GM10248 (cell line): ENCODE data around the gene RALGPS2.

Experiments
- CTCF ChIA-PET: fragments of 300-600 bp; sonication (Branson Sonifier 250); formaldehyde crosslinking; extraction: SDS; loops from one replicate; lab custom pipeline; 2021; ENCODE audit warnings: antibody characterized with exemption; lab: Yijun Ruan, JAX
- POLR2A ChIA-PET: fragments of 350-650 bp; sonication (Branson Sonifier 250); formaldehyde crosslinking; extraction: SDS; loops from one replicate; lab custom pipeline; 2020; ENCODE audit warnings: antibody characterized with exemption; lab: Yijun Ruan, JAX
- DNase-seq: peaks from one replicate; pipeline ENCODE4 v3.0.0; 2012; ENCODE audit errors: extremely low spot score
- TF ChIP-seq, protein P1 (sequence below): IDR thresholded peaks from 2 replicates; pipeline ENCODE4 v1.5.1; 2012; ENCODE audit warnings: mild to moderate bottlenecking, low read depth; ENCODE audit errors: extremely low read depth, missing control alignments, control extremely low read depth

The RALGPS2 gene

DNA sequence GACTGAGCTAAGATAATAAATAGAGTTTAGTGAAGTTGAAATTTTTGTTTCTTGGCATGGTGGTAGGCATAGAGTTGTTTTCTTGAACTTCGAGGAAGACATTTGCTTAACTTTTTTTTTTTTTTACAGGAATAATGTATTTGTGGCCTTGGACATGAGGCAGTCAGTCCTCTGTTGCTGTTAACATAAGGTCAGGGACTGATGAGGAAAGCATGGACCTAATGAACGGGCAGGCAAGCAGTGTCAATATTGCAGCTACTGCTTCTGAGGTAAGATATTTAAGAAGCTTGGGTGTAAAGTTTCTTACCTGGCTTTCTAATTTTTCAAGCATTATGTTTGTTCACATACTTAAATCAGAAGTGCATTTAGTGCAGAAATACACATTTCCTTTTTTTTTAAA lies 51.5 kb downstream of the RALGPS2 start:
- ChIA-PET CTCF (interaction anchor here (0.9 to 1.6 kb wide), 2 partner anchors 9 to 227 kb away, joined by 5 to 6 read pairs; no protein-coding TSS in a partner anchor), POLR2A (no interaction called here)
- DNase-seq: no peak
- TF ChIP-seq, protein P1, sequence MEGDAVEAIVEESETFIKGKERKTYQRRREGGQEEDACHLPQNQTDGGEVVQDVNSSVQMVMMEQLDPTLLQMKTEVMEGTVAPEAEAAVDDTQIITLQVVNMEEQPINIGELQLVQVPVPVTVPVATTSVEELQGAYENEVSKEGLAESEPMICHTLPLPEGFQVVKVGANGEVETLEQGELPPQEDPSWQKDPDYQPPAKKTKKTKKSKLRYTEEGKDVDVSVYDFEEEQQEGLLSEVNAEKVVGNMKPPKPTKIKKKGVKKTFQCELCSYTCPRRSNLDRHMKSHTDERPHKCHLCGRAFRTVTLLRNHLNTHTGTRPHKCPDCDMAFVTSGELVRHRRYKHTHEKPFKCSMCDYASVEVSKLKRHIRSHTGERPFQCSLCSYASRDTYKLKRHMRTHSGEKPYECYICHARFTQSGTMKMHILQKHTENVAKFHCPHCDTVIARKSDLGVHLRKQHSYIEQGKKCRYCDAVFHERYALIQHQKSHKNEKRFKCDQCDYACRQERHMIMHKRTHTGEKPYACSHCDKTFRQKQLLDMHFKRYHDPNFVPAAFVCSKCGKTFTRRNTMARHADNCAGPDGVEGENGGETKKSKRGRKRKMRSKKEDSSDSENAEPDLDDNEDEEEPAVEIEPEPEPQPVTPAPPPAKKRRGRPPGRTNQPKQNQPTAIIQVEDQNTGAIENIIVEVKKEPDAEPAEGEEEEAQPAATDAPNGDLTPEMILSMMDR: no peak

DNA sequence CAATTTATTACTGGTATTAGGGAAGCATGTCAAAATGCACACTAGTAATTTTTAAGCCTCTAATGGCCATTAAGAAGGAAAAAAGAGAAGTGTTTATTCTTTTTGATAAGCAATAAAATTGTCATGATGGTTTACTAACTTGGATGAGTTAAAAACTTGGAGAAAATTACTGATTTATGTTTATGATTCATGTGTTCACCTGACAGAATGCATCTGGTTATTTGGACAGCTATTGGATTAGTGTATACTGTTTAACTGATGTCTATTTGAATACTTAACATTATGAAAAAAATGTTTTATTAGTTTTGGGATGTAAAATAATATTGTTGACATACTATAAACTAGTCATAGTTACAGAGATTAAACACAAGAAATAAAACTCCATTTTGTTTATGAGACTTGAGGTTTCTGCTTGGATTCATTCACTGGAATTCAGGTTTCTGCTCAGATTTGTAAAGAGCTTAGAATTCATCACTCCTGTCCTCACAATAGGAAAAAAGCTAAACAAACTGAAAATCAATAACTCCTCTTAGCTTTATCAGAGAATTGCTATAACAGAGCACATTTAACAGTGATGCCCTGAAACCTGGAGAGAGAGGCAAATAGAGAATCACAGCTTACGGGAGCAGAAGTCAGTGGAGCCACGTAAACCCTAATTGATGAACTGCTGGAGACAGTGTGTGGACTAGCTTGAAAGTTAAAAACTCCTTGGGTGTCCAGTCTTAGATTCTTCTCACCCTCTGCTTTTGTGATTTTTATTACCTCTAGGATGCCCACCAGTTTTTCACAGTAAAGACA lies 56.7 kb downstream of the RALGPS2 start:
- CTCF ChIA-PET: interaction anchor here (0.6 to 1.9 kb wide), 3 partner anchors 14 to 222 kb away, joined by 3 to 9 read pairs (median 4); no protein-coding TSS in a partner anchor
- POLR2A ChIA-PET: no interaction called here
- TF ChIP-seq, protein P1: no peak
- DNase-seq: no peak

DNA sequence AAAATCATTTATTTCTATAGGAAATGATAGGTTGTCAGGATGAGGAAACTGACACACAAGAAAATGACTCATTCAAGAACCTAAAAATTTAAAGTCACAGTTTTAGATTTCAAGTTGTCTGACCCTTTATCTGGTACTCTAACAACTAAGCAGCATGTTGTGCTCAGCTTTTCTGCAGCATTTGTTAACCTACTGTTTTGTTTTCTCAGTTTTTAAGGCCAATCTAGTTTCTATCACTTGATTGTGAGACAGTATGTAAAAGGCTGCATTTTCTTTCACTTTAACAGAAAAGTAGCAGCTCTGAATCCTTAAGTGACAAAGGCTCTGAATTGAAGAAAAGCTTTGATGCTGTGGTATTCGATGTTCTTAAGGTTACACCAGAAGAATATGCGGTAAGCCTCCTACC lies 59.1 kb downstream of the RALGPS2 start:
- DNase-seq: no peak
- TF ChIP-seq, protein P1: no peak
- ChIA-PET POLR2A (no interaction called here), CTCF (interaction anchor here (1.2 to 1.6 kb wide), 3 partner anchors 14 to 218 kb away, joined by 3 to 4 read pairs (median 3); no protein-coding TSS in a partner anchor)

DNA sequence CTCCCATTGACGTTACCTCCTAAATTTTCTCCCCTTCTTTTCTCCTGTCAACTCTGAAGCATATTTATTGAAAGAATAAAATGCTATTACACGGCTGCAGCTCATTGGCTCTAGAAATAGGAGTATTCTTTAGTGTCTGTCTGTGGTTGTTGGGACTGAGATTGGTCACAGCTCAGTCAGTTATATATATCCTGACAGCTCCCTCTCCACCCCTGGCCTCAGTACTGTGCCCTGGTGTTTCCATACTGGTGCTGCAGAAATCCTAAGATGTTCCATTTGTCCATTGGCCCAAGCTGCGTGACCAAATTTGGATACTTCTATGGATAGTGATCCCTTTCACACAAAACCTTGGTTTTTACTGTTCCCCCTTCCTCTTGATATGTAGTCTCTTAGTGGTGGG lies 67.3 kb downstream of the RALGPS2 start:
- TF ChIP-seq, protein P1: no peak
- CTCF ChIA-PET: interaction anchor here (1.2 kb wide), 1 partner anchor 25 kb away, joined by 3 read pairs; no protein-coding TSS in a partner anchor
- no peak for DNase-seq
- POLR2A ChIA-PET: no interaction called here

DNA sequence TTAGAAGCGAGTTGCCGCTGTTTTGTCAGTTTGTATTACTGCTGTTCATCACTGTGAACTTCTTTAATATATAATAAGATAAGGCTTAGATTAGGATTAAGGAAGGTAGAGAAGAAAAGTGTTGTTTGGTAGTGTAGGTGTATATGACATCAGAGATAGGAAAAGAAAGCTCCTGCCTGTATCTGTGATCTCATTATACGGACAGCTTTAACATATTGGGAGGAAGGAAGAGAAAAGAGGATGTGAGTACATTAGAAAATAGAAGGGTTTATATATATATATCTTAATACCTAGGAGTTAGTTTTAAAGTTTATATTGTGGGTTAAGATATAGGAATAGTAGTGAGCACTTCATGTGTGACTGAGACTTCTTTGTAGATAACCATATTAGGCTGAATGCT lies 71.0 kb downstream of the RALGPS2 start:
- TF ChIP-seq, protein P1: no peak
- DNase-seq: no peak
- ChIA-PET CTCF (no interaction called here), POLR2A (no interaction called here)

DNA sequence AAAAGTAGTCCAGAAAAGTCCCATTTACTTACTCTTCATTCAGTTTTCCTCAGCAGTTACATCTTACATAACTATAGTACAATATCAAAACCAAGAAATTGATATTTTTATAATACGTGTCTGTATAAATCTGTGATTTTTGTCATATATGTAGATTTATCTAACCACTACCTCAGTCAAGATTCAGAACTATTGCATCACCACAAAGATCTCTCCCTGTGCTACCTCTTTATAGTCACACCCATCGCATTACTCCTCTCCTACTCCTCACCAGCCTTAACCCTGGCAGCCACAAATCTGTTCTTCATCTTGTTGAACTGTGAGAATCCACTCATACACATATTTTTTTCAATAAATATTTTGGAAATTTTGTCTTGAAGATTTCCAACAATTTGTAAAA lies 72.5 kb downstream of the RALGPS2 start:
- TF ChIP-seq, protein P1: no peak
- POLR2A ChIA-PET: no interaction called here
- CTCF ChIA-PET: interaction anchor here (1.0 kb wide), 1 partner anchor 87 kb away, joined by 3 read pairs; no protein-coding TSS in a partner anchor
- no peak for DNase-seq
